Breast epithelium (tissue), 3 donors: Measurements from ENCODE around the gene KLHL6.
"Not testable (repeated sequence)": the region's sequence is repeated elsewhere in the genome, so short reads cannot be mapped to it uniquely, and the experiment has no call there.

Experiments
- CTCF ChIP-seq, 3 donors: fragments of 450-650 bp; IDR thresholded peaks; one replicate each; pipeline ENCODE4 v1.5.1; 2016 to 2017; ENCODE audit warnings: antibody characterized with exemption in 3 of 3, mild to moderate bottlenecking in 3 of 3, moderate library complexity in 3 of 3
- POLR2A ChIP-seq: fragments of 450-650 bp; IDR thresholded peaks from one replicate; pipeline ENCODE4 v1.6.1; 2016; ENCODE audit warnings: antibody characterized with exemption, mild to moderate bottlenecking, moderate library complexity

GRCh38 chr3:183528758-183529157, 26.7 kb downstream of the KLHL6 start:
- TF ChIP-seq CTCF (IDR thresholded peaks at IDR 0.05); POLR2A: not testable (repeated sequence)
